ENCODE results near the gene EVPL. TPM values are rescaled to one million over a fixed set of nuclear protein-coding genes. Genes with fewer than 3 reads are reported as not detected.

The EVPL gene
- total and polyA plus RNA-seq, 2 of the 13 experiments (the other 11 are each of a cell fraction or from before 2014, with no cell fraction given): 2.1 to 8.2 TPM

DNA sequence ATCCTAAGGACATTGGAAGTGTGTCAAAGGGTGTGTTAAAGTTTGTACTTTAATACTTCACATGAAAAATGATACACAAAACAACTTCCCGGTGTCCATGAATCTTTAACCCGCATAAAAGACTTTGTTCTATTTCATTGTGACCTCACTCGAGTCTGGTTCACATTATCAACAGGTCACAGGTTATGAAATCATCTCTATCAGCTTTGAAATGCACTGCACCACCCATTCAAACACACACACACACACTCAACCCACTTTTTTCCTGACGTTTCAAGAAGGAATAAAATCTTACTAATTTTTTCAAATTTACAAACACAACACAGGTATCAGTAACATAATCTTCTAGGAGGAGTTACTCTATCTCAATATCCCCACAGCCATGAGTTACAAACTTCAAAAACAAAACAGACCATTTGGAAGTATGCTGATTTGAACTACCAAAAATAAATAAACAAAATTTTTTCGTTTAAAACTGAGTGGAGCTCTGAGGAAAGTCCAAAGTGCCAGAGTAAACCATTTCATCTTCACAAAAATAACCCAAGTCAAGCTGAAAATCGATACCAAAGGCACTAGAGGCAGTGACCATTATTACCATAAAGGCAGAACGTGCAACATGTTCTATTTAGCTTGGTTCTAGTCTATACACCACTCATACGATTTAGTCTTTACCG, 50.8 kb downstream of the EVPL start (continued):
- TF ChIP-seq, protein P1, sequence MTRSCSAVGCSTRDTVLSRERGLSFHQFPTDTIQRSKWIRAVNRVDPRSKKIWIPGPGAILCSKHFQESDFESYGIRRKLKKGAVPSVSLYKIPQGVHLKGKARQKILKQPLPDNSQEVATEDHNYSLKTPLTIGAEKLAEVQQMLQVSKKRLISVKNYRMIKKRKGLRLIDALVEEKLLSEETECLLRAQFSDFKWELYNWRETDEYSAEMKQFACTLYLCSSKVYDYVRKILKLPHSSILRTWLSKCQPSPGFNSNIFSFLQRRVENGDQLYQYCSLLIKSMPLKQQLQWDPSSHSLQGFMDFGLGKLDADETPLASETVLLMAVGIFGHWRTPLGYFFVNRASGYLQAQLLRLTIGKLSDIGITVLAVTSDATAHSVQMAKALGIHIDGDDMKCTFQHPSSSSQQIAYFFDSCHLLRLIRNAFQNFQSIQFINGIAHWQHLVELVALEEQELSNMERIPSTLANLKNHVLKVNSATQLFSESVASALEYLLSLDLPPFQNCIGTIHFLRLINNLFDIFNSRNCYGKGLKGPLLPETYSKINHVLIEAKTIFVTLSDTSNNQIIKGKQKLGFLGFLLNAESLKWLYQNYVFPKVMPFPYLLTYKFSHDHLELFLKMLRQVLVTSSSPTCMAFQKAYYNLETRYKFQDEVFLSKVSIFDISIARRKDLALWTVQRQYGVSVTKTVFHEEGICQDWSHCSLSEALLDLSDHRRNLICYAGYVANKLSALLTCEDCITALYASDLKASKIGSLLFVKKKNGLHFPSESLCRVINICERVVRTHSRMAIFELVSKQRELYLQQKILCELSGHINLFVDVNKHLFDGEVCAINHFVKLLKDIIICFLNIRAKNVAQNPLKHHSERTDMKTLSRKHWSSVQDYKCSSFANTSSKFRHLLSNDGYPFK (CRISPR knock-in tag; IDR thresholded peaks at IDR 0.05; ENCODE audit: borderline replicate concordance): no peak
- peak; percentile 54 for TF ChIP-seq YEATS4 (CRISPR knock-in tag; IDR thresholded peaks at IDR 0.05; ENCODE audit: borderline replicate concordance)
- no peak for TF ChIP-seq ZSCAN22 (CRISPR knock-in tag; IDR thresholded peaks at IDR 0.05)
- no peak for TF ChIP-seq RAD21 (CRISPR knock-in tag; IDR thresholded peaks at IDR 0.05)
- TF ChIP-seq, protein P2, sequence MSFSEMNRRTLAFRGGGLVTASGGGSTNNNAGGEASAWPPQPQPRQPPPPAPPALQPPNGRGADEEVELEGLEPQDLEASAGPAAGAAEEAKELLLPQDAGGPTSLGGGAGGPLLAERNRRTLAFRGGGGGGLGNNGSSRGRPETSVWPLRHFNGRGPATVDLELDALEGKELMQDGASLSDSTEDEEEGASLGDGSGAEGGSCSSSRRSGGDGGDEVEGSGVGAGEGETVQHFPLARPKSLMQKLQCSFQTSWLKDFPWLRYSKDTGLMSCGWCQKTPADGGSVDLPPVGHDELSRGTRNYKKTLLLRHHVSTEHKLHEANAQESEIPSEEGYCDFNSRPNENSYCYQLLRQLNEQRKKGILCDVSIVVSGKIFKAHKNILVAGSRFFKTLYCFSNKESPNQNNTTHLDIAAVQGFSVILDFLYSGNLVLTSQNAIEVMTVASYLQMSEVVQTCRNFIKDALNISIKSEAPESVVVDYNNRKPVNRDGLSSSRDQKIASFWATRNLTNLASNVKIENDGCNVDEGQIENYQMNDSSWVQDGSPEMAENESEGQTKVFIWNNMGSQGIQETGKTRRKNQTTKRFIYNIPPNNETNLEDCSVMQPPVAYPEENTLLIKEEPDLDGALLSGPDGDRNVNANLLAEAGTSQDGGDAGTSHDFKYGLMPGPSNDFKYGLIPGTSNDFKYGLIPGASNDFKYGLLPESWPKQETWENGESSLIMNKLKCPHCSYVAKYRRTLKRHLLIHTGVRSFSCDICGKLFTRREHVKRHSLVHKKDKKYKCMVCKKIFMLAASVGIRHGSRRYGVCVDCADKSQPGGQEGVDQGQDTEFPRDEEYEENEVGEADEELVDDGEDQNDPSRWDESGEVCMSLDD (CRISPR knock-in tag; IDR thresholded peaks at IDR 0.05; ENCODE audit: borderline replicate concordance): no peak
- TF ChIP-seq POLR2A (IDR thresholded peaks at IDR 0.05; ENCODE audit: insufficient read depth in 1 of 2, low read depth in 2 of 2, low read length in 2 of 2): peak in 1 of 2 experiments; percentile 41; a peak in 1 of 4 replicates
- no peak for TF ChIP-seq ZNF350 (CRISPR knock-in tag; IDR thresholded peaks at IDR 0.05; ENCODE audit: borderline replicate concordance, low read depth)
- peak; percentile 80 for TF ChIP-seq NR2F2 (IDR thresholded peaks at IDR 0.05; ENCODE audit: borderline replicate concordance, low read depth)
- TF ChIP-seq HNRNPK (IDR thresholded peaks at IDR 0.05; ENCODE audit: low read depth, low read length, poor library complexity, severe bottlenecking): no peak
- no peak for TF ChIP-seq JUN (CRISPR knock-in tag; IDR thresholded peaks at IDR 0.05)
- no peak for TF ChIP-seq ZNF20 (CRISPR knock-in tag; IDR thresholded peaks at IDR 0.05)
- TF ChIP-seq ZNF724P (CRISPR knock-in tag; IDR thresholded peaks at IDR 0.05; ENCODE audit: borderline replicate concordance): no peak
- TF ChIP-seq MIXL1 (CRISPR knock-in tag; IDR thresholded peaks at IDR 0.05): no peak
- TF ChIP-seq ZNF891 (CRISPR knock-in tag; IDR thresholded peaks at IDR 0.05): no peak
- TF ChIP-seq, protein P3, sequence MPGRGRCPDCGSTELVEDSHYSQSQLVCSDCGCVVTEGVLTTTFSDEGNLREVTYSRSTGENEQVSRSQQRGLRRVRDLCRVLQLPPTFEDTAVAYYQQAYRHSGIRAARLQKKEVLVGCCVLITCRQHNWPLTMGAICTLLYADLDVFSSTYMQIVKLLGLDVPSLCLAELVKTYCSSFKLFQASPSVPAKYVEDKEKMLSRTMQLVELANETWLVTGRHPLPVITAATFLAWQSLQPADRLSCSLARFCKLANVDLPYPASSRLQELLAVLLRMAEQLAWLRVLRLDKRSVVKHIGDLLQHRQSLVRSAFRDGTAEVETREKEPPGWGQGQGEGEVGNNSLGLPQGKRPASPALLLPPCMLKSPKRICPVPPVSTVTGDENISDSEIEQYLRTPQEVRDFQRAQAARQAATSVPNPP (CRISPR knock-in tag; IDR thresholded peaks at IDR 0.05): peak; percentile 41; the same call in 1 of the 2 replicates
- TF ChIP-seq TBL1XR1 (IDR thresholded peaks at IDR 0.05; ENCODE audit: borderline replicate concordance, low read length, partially characterized antibody): no peak
- TF ChIP-seq ZNF501 (CRISPR knock-in tag; IDR thresholded peaks at IDR 0.05): no peak
- no peak for TF ChIP-seq TCF12 (IDR thresholded peaks at IDR 0.05)
- TF ChIP-seq TCF12 (CRISPR knock-in tag; IDR thresholded peaks at IDR 0.05): no peak
- no peak for TF ChIP-seq SRSF4 (IDR thresholded peaks at IDR 0.05; ENCODE audit: low read depth, low read length, poor library complexity, severe bottlenecking)
- no peak for TF ChIP-seq CHCHD3 (CRISPR knock-in tag; IDR thresholded peaks at IDR 0.05)
- TF ChIP-seq MYC (CRISPR knock-in tag; IDR thresholded peaks at IDR 0.05; ENCODE audit: borderline replicate concordance): no peak
- TF ChIP-seq, protein P4, sequence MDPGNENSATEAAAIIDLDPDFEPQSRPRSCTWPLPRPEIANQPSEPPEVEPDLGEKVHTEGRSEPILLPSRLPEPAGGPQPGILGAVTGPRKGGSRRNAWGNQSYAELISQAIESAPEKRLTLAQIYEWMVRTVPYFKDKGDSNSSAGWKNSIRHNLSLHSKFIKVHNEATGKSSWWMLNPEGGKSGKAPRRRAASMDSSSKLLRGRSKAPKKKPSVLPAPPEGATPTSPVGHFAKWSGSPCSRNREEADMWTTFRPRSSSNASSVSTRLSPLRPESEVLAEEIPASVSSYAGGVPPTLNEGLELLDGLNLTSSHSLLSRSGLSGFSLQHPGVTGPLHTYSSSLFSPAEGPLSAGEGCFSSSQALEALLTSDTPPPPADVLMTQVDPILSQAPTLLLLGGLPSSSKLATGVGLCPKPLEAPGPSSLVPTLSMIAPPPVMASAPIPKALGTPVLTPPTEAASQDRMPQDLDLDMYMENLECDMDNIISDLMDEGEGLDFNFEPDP (CRISPR knock-in tag; conservative IDR thresholded peaks at IDR 0.05): no peak

Measured in HepG2 (cell line).